Measurements from ENCODE around the gene NAA38.

The NAA38 gene

GRCh38 chr17:7856811-7857712 lies at the start of gene NAA38:
Gene NAA38, minus strand, starts transcription at chr17:7857559. Its CDS starts 96 bp downstream, at chr17:7857463.
- peak; percentile 88 for DNase-seq

GRCh38 chr17:7903154-7904103 lies 46.1 kb upstream of the NAA38 start:
- DNase-seq = no peak

GRCh38 chr17:7897773-7898172 lies 40.4 kb upstream of the NAA38 start:
- no peak for DNase-seq

GRCh38 chr17:7897090-7897489 lies 39.7 kb upstream of the NAA38 start:
- no peak for DNase-seq

- DNase-seq = no peak
Measured at GRCh38 chr17:7894866-7895265, 37.5 kb upstream of the NAA38 start.

GRCh38 chr17:7894226-7894625 lies 36.9 kb upstream of the NAA38 start:
- no peak for DNase-seq

- no peak for DNase-seq
Measured at GRCh38 chr17:7893187-7893880, 36.0 kb upstream of the NAA38 start.

GRCh38 chr17:7889166-7889955 lies 32.0 kb upstream of the NAA38 start:
- DNase-seq = no peak

GRCh38 chr17:7888184-7888920 lies 31.0 kb upstream of the NAA38 start, which contains the start of gene CHD3:
Gene CHD3, plus strand, starts transcription at chr17:7888789. Its CDS starts 212 bp downstream, at chr17:7889001.
- DNase-seq = peak; percentile 58

GRCh38 chr17:7887482-7888183 lies 30.3 kb upstream of the NAA38 start:
- DNase-seq = peak; percentile 79

- DNase-seq = no peak
Measured at GRCh38 chr17:7887038-7887481, 29.7 kb upstream of the NAA38 start.

- peak; percentile 44 for DNase-seq
Measured at GRCh38 chr17:7886227-7887037, 29.1 kb upstream of the NAA38 start.

GRCh38 chr17:7885367-7886226 lies 28.2 kb upstream of the NAA38 start:
- DNase-seq = peak; percentile 45

- peak; percentile 45 for DNase-seq
Measured at GRCh38 chr17:7884581-7885366, 27.4 kb upstream of the NAA38 start.

- peak; percentile 27 for DNase-seq
Measured at GRCh38 chr17:7883781-7884386, 26.5 kb upstream of the NAA38 start.

GRCh38 chr17:7882629-7883028 lies 25.3 kb upstream of the NAA38 start:
- no peak for DNase-seq

- DNase-seq = no peak
Measured at GRCh38 chr17:7882068-7882467, 24.7 kb upstream of the NAA38 start.
